GM19238 (cell line): ENCODE measurements around the gene NAP1L4.

Source experiments
- DNase-seq: peaks from one replicate; pipeline ENCODE4 v3.0.0; 2011; ENCODE audit warnings: low spot score; ENCODE audit not compliant: insufficient read length

The NAP1L4 gene

DNA sequence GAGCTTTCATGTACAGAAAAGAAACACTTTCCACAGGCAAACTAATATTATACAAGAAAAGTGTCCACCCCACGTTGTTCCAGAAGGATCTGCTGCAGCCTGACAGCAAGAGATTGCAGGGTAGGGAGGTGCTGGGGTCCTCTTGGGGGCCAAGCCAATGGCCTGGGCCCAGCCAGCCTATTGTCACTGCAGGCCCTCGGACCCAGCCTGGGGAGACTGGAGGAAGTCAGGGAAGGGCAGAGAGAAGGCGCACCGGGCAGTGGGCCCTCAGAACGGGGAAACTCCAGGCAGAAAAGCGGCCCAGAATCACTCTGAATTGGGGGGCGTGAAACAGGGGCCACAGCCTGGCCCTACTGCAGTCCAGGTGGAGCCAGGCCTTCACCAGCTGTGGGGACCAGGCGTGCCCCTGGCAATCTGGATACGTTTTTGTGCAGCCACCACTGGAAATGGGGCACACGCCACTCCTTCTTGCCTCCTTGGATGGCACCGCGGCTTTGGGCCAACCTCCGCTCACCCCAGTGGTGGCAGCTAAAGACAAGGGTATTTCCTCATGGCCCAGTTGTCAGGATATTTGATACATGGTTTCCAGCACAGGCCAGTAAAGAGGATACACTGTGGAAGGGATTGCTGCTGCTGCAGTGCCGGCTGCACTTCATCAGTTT is 3.9 kb upstream of the NAP1L4 start:
- no peak for DNase-seq

DNA sequence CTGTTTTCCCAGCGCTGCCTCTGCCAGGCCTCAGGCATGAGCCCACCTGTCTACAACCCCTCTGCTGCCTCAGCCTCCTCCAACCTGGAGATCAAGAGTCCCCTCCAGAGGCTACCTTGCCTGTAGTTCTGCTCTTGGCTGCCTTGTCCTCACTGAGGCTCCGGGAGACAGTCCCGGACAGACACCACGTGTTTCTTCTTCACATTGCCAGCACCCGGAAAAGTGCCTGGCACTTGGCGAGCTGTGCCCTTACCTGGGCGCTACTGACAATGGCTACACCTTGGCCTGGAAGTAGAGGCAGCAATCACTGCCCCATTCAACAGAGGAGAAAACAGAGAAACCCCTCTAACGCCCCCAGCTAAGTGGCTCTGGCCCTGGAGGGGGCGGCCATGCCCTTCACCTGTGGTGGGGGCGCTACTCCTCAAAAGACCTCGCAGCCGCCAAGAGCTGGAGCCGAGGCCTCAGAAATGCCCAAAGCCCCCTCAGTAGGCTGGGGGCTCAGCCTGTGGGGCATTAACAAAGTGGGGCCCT is 3.0 kb upstream of the NAP1L4 start:
- DNase-seq = no peak

DNA sequence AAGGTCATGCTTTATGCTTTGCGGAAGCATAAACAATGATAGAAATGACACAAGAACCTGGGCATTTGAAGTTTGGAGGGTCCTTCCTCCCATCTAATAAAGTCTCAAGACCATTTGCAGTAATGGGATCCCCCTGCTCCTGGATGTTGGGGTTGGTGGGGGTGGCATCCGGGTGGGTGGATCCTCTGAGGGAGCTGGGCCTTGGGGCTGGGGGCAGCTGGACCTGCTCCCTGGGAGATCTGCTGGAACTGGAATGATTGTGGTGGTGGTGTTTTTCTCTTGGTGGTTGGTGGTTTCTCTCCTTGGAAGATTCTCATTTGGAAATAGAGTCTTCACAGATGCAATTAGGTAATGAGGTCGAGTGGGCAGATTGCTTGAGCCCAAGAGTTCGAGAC is 2.2 kb upstream of the NAP1L4 start:
- no peak for DNase-seq

DNA sequence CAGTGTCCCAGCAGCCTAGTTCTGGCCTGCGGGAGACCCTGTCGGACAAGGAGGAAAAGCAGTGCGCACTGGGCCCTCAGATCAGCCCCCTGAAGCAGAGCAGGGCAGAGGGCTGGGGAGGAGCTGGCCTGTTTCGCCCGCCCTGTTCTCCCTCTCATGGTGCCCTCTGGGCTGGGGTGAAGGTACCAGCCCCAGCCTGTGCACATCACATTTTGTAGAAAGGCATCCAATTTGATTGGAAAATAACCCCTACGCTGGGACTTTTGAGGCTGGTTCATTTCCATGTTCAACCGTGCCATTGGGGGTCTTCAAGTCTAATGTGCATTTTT is 832 bp upstream of the NAP1L4 start:
- DNase-seq = no peak

DNA sequence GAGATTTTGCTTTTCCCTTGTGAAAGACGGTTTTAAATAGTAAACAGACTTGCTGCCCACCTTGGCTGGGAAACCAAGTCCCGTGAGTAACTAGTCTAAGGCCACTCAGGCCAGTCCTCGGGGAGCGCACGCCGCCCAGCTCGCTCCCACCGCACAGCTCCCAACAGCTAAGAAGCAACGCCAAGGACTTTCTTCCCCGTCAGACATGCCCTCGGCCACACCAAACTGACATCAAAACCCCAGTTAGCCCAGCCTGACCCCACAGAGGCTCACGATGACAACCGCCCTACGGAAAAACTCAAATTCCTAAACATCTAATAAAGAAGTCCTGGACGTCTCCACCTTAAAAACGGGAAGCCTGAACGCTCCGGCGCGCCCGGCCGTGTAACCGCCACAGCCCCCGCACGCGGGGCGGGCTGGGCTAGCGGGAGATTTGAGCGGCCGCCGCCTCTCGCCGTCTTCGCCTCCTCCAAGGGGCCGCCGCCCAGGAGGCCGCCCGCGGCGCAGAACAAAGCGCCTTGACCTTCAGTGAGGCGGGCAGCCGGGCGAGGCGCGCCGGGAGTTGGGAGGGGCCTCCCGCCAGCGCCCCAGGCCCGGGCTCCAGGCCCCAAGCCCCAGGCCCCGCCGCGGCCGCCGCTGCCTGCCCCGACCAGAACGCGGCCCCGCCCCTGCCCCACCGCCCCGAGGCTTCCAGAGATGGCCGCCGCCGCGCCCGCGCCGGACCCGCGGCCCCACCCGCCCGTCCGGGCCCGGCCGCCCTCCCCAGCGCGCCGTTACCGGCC is 486 bp downstream of the NAP1L4 start:
- no peak for DNase-seq

DNA sequence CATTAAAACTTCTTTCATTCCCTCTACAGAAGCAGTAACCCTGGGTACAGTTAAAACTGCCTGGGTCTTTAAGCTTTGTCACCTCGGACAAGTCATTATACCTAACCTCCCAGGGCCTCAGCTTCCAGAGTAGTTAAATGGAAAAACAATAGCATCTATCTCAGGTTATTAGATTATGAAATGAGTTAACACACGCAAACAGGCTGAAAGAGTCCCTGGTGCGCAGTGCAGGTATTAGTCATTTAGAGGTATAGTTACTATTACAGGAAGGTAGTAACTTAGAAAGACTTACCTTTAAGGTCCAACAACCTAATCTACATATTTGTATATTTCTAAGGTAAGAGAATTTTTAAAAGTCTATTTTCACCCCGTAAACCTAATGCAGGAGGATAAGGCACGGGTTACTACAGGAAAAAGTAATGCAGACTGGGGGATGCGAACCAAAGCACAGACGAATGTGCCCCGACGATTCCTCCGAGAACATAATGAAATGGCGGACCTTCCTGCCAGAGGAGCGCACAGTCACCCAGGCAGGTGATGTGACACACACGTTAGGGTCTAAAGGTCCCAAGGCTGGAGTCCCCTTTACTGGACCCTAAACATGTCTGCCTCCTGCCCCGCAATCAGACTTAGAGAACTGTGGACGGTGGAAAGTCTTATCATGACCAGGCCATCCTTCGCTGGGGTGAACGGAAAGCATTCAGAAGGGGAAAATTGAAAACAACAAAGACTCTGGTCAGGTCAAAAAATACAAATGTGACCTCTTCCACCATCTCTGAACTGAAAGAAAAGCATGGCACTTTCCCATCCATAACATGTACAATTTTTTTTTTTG is 1.3 kb downstream of the NAP1L4 start:
- DNase-seq = no peak

DNA sequence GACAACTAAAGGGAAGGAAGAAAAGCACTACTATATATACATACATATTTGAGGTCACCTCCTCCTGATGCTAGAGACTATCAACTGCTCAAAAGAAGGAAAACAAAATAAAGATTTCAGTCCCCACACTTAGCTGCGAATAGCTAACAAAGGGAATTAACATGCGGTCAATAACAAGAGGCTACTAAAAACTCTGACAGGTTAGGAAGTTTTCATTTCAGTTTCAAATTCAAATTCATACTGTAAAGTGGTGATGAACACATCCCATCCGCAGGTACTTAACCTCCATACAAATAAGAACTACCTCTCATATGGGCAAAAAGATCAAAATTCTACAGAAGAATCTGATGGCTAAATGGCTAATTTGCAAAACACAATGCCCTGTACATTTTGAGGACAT is 2.6 kb downstream of the NAP1L4 start:
- no peak for DNase-seq

DNA sequence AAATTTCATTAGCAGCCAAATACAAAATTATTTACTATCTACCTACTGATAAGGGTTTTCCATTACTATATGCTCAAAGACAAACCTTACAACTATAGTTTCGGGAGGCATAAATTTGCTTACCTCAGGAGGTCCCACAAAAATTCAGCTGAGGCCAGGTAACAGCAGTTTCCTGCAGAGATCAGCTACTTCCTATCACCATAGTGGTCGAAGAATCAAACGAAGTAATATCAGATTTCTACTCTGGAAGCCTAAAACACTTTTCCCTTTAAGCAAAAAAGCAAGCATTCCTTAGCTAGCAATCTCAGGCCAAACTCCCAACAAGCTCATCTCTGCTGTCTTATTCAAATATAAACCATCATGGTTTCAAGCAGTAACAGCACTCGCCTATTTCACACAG is 3.1 kb downstream of the NAP1L4 start:
- DNase-seq = no peak

DNA sequence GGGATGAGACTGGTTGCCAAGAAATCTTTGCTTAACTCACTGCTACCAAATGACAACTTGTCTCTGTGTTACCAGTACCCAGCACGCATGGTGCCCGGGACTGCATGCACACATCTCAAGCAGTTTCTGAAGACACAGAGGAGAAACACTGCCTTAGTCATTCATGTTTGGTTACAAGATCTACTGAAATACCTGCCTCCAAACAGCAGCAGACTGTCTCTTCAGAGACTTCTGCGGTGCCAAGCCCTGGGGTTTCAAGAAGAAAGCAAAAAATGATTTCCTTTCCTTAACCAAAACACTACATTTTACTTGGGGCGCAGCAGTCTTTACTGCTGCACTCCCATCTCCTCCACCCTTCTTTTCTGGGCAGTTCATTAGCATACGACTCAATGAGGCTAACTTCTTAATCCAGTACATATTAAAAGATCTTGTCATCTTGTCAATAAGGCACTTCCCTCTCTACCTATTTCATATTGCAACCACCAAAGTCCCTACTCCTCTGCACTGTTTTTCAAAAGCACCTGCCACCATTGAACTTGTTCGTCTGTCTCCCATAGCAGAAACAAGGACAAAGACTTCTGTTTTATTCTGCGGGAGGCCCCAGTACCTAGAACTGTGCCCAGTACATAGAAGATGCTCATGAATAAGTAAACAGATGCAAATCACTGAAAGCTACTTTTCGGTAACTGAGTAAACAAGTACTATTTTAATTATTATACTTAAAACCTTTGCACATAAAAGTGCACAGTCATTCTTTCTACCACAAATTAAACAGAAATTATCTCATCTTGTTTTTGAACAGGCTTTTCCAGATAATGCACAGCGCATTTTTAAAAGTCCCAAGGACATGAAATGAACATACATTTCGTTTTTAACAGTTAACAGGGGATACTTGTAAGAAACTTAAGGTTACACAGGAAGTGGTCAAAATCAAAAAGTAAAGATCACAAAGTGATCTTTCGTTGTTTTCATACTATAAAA is 4.0 kb downstream of the NAP1L4 start:
- no peak for DNase-seq

DNA sequence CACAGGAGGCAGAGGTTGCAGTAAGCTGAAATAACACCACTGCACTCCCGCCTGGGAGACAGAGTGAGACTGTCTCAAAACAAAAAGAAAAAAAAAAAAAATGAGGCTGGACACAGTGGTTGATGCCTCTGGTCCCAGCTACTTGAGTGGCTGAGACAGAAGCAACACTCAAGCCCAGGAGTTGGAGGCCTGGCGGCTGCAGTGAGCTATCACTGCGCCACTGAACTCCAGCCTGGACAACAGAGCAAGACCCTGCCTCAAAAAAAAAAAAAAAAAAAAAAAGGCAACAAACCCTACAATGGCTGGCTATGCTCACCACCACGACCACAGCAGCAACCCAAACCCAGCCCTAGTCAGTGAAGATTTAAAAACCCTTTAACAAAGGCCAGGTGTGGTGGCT is 8.2 kb downstream of the NAP1L4 start:
- no peak for DNase-seq

DNA sequence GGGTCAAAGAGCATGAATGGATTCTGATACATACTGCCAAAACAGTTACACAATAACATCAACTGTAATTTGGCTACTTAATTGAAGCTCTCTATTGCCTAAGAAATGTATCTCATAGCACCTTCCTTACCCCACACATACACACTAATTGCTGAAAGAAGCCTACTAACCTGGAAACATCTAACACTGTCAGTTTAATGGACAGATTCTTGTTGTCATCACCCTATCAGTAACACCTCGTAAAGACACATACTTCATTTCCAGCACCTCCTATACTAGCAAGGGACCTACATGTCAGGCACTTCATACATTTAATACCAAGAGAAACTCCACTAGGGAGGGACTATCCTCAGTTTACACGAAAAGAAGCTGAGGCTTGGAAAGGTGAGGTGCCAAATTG is 9.9 kb downstream of the NAP1L4 start:
- DNase-seq = no peak

DNA sequence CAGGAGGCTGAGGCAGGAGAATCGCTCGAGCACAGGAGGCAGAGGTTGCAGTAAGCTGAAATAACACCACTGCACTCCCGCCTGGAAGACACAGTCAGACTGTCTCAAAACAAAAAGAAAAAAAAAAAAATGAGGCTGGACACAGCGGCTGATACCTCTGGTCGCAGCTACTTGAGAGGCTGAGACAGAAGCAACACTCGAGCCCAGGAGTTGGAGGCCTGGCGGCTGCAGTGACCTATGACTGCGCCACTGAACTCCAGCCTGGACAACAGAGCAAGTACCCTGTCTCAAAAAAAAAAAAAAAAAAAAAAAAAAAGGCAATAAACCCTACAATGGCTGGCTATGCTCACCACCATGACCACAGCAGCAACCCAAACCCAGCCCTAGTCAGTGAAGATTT is 11.0 kb downstream of the NAP1L4 start:
- no peak for DNase-seq

DNA sequence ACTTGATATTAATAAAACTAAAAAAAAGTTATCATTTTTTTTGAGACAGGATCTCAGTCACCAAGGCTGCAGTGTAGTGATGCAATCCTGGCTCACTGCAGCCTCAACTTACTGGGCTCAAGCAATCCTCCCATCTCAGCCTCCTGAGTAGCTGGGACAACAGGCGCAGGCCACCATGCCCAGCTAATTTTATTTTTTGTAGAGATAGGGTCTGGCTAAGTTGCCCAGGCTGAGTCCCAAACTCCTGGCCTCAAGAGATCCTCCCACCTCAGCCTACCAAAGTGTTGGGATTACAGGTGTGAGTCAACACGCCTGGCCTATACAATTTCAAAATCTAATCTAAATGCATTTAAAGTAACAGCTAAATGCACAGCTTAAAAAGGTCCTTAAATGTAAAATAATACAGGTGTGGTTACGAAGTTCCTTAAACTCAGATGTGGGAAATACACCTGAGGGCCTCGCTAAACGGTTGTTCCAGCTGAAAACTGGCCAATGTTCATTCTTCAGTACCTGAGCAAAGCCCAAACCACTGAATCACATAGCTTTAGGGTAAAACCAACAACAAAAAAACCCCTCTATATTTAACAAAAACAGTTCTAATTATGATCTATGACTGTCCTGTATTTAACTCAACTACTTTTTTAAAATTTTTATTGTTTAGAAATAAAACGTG is 11.8 kb downstream of the NAP1L4 start:
- no peak for DNase-seq

DNA sequence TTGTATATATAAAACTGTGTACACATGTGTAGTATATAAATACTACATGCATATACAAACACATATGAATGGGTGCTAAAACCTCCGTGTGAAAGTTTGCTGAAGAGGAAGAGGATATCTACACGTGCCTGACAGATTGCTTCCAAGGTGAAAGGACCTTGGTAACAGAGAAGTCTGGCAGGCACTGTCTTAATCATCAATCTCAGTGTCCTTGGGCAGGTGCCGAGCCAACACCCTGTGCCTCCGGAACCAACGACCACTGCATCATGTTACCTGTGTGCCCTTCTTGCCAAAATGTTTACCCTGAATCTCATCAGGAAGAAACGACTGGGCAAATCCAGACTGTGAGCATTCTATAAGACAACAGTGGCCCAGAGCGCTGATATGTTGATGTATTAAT is 15.0 kb downstream of the NAP1L4 start:
- DNase-seq = no peak

DNA sequence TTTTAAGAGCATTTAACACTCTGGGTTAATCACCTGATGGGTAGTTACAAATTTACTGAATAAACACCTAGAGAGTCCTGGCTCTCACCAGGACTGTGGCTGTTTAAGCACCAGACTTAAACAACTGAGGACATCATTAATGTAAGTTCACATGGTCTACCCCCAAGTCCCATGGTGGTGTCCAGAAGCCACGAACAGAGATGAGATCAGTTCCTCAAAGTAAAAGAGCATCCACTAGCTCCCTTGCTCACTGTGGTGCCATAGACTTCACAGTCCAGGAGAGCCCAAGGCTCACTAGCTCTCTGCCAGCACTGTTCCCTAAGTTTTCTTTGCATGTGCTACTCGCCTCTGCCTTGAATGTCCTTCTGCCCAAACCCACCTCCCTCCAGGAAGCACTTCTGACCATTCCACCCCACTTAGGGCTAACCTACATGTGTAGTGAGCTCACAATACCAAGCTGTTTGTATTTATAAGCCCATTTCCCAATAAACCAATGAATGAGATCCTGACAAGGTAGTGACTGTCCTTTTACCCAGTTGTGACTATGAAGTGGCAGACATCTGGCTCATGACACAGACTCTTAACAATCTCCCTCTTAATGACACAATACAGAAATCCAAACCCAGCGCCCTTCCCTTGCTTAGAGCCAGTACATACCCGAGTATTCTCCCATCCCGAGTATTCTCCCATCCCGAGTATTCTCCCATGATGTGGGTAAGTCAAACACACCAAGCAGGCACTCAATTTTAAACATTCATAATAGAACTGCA is 15.7 kb downstream of the NAP1L4 start:
- DNase-seq = no peak

DNA sequence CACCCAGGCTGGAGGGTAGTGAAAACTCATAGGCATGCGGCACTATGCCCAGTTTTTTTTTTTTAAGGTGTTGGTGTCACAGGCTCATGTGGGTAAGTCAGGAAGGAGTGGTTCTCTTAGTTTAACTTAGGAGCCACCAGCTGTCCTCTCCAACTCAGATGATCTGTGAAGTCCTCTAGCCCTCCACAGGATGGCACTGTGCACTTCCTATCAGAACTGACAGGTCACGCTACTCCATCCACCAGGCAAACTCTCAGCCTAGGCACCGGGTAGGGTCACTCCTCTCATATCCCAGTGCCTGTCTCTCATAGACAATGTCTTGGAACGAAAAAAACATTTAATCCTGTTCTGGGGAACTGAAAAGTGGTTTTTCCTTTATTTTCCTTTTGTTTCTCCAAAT is 16.5 kb downstream of the NAP1L4 start:
- DNase-seq = peak; percentile 22

DNA sequence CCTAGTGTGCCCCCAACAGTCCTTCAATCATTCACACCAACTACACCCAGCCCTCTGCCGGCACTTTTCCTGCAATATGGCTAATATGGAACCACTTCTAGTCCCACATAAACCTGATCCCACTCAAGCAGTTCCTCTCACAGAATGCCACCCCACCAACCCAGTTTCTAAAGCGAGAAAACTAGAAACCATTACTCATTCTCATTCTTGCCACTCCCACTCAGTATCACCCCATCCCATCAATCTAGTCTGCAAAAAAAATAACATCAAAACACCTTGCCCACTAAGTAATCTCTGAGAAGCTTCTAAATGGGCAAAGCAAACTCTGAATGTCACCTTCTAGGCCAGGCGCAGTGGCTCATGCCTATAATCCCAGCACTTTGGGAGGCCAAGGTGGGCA is 17.9 kb downstream of the NAP1L4 start:
- DNase-seq = no peak

DNA sequence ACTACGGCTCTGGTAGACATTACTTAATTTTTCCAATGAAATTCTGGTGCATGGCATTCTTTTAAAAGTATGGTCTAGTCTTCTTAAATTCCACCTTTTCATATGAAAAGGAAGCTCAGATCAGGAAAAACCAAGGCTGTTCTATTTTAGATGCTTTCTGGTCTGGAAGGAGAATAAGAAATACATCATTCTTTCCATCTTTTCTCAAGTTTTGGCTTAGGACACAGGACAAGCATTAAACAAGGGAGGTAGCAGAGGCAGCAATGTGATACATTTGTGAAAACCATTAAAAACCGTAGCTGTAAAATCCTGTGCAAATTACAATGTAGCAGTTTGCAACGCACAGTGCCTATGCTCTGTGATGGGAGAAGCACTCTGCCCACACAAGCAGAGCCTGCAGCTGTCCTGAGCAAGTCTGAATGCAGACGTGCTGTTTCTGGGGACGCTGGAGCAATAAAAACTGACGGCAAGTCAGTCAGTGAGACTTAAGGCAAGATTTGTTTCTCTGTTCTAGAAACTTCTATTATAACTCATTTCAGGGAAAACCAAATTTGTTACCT is 23.7 kb downstream of the NAP1L4 start:
- DNase-seq = no peak

DNA sequence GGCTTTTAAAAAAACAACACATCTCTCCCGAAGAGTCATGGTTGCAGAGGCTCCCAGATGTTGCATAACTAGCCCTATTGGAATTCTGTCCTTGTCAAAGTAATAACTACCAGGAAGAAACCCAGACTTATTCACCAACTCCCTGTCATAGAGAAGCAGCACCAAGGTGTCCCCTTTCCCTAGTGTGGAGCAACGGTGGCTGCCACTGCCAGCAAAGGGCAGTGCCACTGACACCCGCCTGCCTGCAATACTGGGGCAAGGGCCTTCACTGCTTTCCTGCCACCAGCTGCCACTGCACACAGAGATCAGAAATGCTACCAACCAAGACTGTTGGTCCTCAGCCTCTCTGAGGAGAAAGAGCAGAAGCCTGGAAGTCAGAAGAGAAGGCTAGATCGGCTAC is 27.3 kb downstream of the NAP1L4 start:
- DNase-seq = no peak
